Endodermal cell (in vitro differentiated cells): ENCODE data around the gene FEM1B. TPM values are rescaled to one million over a fixed set of nuclear protein-coding genes. Genes with fewer than 3 reads are reported as not detected.

Experiments
- DNase-seq: peaks from one replicate; pipeline ENCODE4 v3.0.0-alpha.2; 2017
- H3K27ac ChIP-seq: 2 replicates; pipeline ENCODE4 v1.5.1; 2013; ENCODE audit warnings: mild to moderate bottlenecking, low read depth, low read length, moderate library complexity
- H3K27me3 ChIP-seq: 2 replicates; pipeline ENCODE4 v1.6.1; 2013; ENCODE audit warnings: mild to moderate bottlenecking, low read length, moderate library complexity; ENCODE audit not compliant: insufficient read depth, control insufficient read depth, poor library complexity, severe bottlenecking
- H3K36me3 ChIP-seq: 2 replicates; pipeline ENCODE4 v1.7.0; 2013; ENCODE audit warnings: mild to moderate bottlenecking, low read length, moderate library complexity; ENCODE audit not compliant: control insufficient read depth, insufficient read depth
- H3K4me1 ChIP-seq: one replicate; pipeline ENCODE4 v1.7.0; 2013; ENCODE audit warnings: low read length; ENCODE audit not compliant: control insufficient read depth, insufficient read depth
- H3K4me3 ChIP-seq: 2 replicates; pipeline ENCODE4 v1.5.1; 2013; ENCODE audit warnings: mild to moderate bottlenecking, low read length, moderate library complexity
- H3K9ac ChIP-seq: 2 replicates; pipeline ENCODE4 v1.6.1; 2013; ENCODE audit warnings: mild to moderate bottlenecking, low read length, moderate library complexity; ENCODE audit not compliant: poor library complexity, severe bottlenecking; ENCODE audit errors: extremely low read depth
- H3K9me3 ChIP-seq: 2 replicates; pipeline ENCODE4 v1.6.1; 2013; ENCODE audit warnings: mild to moderate bottlenecking, low read length, moderate library complexity; ENCODE audit not compliant: control insufficient read depth
- H3K27ac Mint-ChIP-seq: 2 replicates; pipeline ENCODE4 v1.8.0; 2020; ENCODE audit warnings: mixed read lengths
- H3K27me3 Mint-ChIP-seq: 2 replicates; pipeline ENCODE4 v1.8.0; 2021; ENCODE audit warnings: mild to moderate bottlenecking, mixed read lengths; ENCODE audit not compliant: insufficient read depth
- H3K36me3 Mint-ChIP-seq: 2 replicates; pipeline ENCODE4 v1.8.0; 2020; ENCODE audit warnings: low read depth, mixed read lengths
- H3K4me1 Mint-ChIP-seq: 2 replicates; pipeline ENCODE4 v1.8.0; 2020; ENCODE audit warnings: mixed read lengths
- H3K4me3 Mint-ChIP-seq: 2 replicates; pipeline ENCODE4 v1.8.0; 2020; ENCODE audit warnings: mild to moderate bottlenecking, moderate library complexity, mixed read lengths
- H3K9me3 Mint-ChIP-seq: 2 replicates; pipeline ENCODE4 v1.8.0; 2020; ENCODE audit warnings: mild to moderate bottlenecking, mixed read lengths
- CTCF ChIP-seq: fragments of 200-600 bp; sonication (generic); conservative IDR thresholded peaks from 2 replicates; pipeline ENCODE4 v1.5.0; 2021; ENCODE audit warnings: antibody characterized with exemption, mild to moderate bottlenecking
- WGBS, 2 experiments: methylation state at CpG; one replicate each; pipeline versions ENCODE4 v1.1.5 to v1.1.7; 2013; ENCODE audit warnings: missing lambda C conversion rate in 2 of 2, mixed read lengths in 1 of 2; ENCODE audit not compliant: insufficient coverage in 1 of 2, insufficient read length in 1 of 2; 5-methylcytosine and 5-hydroxymethylcytosine counted together
- total RNA-seq, 2 donors: library from RNA; stranded (reverse); fragmentation: NEBNext Ultra II Directional in 1 of 2; extraction: Animal tissue kit (Norgen Biotek cat#: 25700) in 1 of 2; gene quantifications; 2 replicates in 1 of 2; 3 replicates in 1 of 2; pipeline ENCODE4 v1.2.1, GENCODE V29; 2021

FEM1B gene
- total RNA-seq, 2 donors from 2014 or later = 65.4 to 67.9 TPM

GRCh38 chr15:68334661-68335124, 57.1 kb downstream of the FEM1B start:
- Mint-ChIP-seq H3K27ac (no peak overlapping the region), H3K9me3 (no peaks in the 10 kb centered on the region), H3K36me3 (no peaks in the 10 kb centered on the region), H3K27me3 (no peaks in the 10 kb centered on the region), H3K4me3 (no peak overlapping the region), H3K4me1 (peaks cover 20% of the 10 kb centered on the region)
- TF ChIP-seq CTCF = peak; percentile 28
- Histone ChIP-seq H3K4me3 (no peak overlapping the region), H3K36me3 (no peaks in the 10 kb centered on the region), H3K27me3 (no peaks in the 10 kb centered on the region), H3K4me1 (peaks cover 8% of the 10 kb centered on the region), H3K27ac (no peak overlapping the region), H3K9me3 (no peaks in the 10 kb centered on the region), H3K9ac (no peak overlapping the region)
- no peak for DNase-seq
- WGBS, 2 experiments = 88 to 91% methylated on average over 4 to 9 of the region's 9 CpGs

GRCh38 chr15:68335251-68335650, 57.7 kb downstream of the FEM1B start:
- no peaks in the 10 kb centered on the region for H3K9me3 ChIP-seq
- DNase-seq = no peak
- H3K27me3 ChIP-seq = no peaks in the 10 kb centered on the region
- no peak overlapping the region for H3K9ac ChIP-seq
- H3K4me1 ChIP-seq = peaks cover 3% of the 10 kb centered on the region
- H3K4me3 ChIP-seq = no peak overlapping the region
- no peak overlapping the region for H3K4me3 Mint-ChIP-seq
- H3K9me3 Mint-ChIP-seq = no peaks in the 10 kb centered on the region
- H3K27me3 Mint-ChIP-seq = no peaks in the 10 kb centered on the region
- H3K4me1 Mint-ChIP-seq = peaks cover 15% of the 10 kb centered on the region
- no peak for TF ChIP-seq CTCF
- no peaks in the 10 kb centered on the region for H3K36me3 ChIP-seq
- no peak overlapping the region for H3K27ac ChIP-seq
- H3K27ac Mint-ChIP-seq = no peak overlapping the region
- 91% methylated on average over 1 of the region's 1 CpG; no CpG with 5 or more reads in 1 of the 2 experiments for WGBS, 2 experiments
- H3K36me3 Mint-ChIP-seq = no peaks in the 10 kb centered on the region

- 91 to 95% methylated on average over 6 to 14 of the region's 14 CpGs for WGBS, 2 experiments
- Mint-ChIP-seq H3K4me1 (peaks cover 11% of the 10 kb centered on the region), H3K36me3 (no peaks in the 10 kb centered on the region), H3K9me3 (no peaks in the 10 kb centered on the region), H3K27ac (no peak overlapping the region), H3K4me3 (no peak overlapping the region), H3K27me3 (no peaks in the 10 kb centered on the region)
- no peak overlapping the region for H3K4me3 ChIP-seq
- no peaks in the 10 kb centered on the region for H3K4me1 ChIP-seq
- no peaks in the 10 kb centered on the region for H3K36me3 ChIP-seq
- H3K9me3 ChIP-seq = no peaks in the 10 kb centered on the region
- no peak overlapping the region for H3K9ac ChIP-seq
- H3K27me3 ChIP-seq = no peaks in the 10 kb centered on the region
- TF ChIP-seq CTCF = no peak
- no peak overlapping the region for H3K27ac ChIP-seq
- no peak for DNase-seq
Measured at GRCh38 chr15:68335655-68336054, 58.1 kb downstream of the FEM1B start.
